Amygdala (tissue), 56 donors: ENCODE results near the gene RPS28.

Source experiments
- DNase-seq, 56 donors: peaks; one replicate each; lab custom pipeline; 2025; lab: John Stamatoyannopoulos, UW

The RPS28 gene

GRCh38 chr19:8319807-8320520 is 1.3 kb upstream of the RPS28 start:
- DNase-seq = no peak

GRCh38 chr19:8320564-8321066 is 681 bp upstream of the RPS28 start:
- DNase-seq = peak in 2 of 56 donors; percentile 36 to 48

GRCh38 chr19:8321986-8322637 is 816 bp downstream of the RPS28 start:
- peak in 1 of 56 donors; percentile 34 for DNase-seq

GRCh38 chr19:8322638-8322997 is 1.3 kb downstream of the RPS28 start:
- DNase-seq = no peak

- DNase-seq = no peak
Measured at GRCh38 chr19:8323781-8324185, 2.5 kb downstream of the RPS28 start.

- peak in 2 of 56 donors; percentile 5 to 18 for DNase-seq
Measured at GRCh38 chr19:8324186-8325050, 3.1 kb downstream of the RPS28 start.

- DNase-seq = no peak
Measured at GRCh38 chr19:8325454-8325853, 4.2 kb downstream of the RPS28 start.

GRCh38 chr19:8329996-8330395 is 8.7 kb downstream of the RPS28 start:
- no peak for DNase-seq

GRCh38 chr19:8331263-8331845 is 10.1 kb downstream of the RPS28 start:
- DNase-seq = no peak

GRCh38 chr19:8332976-8333766 is 11.9 kb downstream of the RPS28 start:
- no peak for DNase-seq

- DNase-seq = no peak
Measured at GRCh38 chr19:8333767-8334457, 12.6 kb downstream of the RPS28 start.

- DNase-seq = peak in 11 of 56 donors; percentile 3 to 40 (median 21)
Measured at GRCh38 chr19:8334458-8335342, 13.4 kb downstream of the RPS28 start.

- DNase-seq = no peak
Measured at GRCh38 chr19:8335343-8336071, 14.2 kb downstream of the RPS28 start.

- DNase-seq = no peak
Measured at GRCh38 chr19:8336072-8336569, 14.8 kb downstream of the RPS28 start.

GRCh38 chr19:8336660-8337059 is 15.4 kb downstream of the RPS28 start:
- no peak for DNase-seq

- no peak for DNase-seq
Measured at GRCh38 chr19:8337728-8338127, 16.4 kb downstream of the RPS28 start.

GRCh38 chr19:8338835-8339234 is 17.5 kb downstream of the RPS28 start:
- DNase-seq = no peak
